HG02798 (cell line): ENCODE measurements around the gene KRT17.
"Not testable (repeated sequence)": the region's sequence is repeated elsewhere in the genome, so short reads cannot be mapped to it uniquely, and the experiment has no call there.

Experiments used
- ATAC-seq: cut with Tn5 transposase; IDR thresholded peaks from one replicate; pipeline ENCODE4 v1.9.1; 2021; ENCODE audit warnings: mild to moderate bottlenecking; ENCODE audit not compliant: unreplicated experiment, poor library complexity

The KRT17 gene

DNA sequence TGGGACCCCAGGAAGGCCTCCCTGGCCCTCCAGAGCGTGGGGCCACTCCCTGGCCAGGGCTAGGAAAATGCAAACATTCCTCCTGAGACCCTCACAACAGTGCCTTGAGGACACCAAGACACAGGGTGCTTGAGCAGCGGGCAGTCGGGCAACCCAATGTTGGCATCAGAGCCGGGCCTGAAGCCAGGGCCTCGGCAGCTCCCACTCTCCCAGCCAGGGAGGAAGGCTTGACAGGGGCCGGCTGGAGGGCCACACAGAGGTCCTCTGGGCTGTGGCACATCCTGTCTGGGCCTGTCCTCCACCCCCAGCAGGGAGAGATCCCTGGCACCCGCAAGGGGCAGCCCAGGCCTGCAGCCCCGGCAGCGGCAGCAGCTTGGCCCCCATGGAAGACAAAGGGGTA is 12.3 kb upstream of the KRT17 start:
- ATAC-seq, result no peak

DNA sequence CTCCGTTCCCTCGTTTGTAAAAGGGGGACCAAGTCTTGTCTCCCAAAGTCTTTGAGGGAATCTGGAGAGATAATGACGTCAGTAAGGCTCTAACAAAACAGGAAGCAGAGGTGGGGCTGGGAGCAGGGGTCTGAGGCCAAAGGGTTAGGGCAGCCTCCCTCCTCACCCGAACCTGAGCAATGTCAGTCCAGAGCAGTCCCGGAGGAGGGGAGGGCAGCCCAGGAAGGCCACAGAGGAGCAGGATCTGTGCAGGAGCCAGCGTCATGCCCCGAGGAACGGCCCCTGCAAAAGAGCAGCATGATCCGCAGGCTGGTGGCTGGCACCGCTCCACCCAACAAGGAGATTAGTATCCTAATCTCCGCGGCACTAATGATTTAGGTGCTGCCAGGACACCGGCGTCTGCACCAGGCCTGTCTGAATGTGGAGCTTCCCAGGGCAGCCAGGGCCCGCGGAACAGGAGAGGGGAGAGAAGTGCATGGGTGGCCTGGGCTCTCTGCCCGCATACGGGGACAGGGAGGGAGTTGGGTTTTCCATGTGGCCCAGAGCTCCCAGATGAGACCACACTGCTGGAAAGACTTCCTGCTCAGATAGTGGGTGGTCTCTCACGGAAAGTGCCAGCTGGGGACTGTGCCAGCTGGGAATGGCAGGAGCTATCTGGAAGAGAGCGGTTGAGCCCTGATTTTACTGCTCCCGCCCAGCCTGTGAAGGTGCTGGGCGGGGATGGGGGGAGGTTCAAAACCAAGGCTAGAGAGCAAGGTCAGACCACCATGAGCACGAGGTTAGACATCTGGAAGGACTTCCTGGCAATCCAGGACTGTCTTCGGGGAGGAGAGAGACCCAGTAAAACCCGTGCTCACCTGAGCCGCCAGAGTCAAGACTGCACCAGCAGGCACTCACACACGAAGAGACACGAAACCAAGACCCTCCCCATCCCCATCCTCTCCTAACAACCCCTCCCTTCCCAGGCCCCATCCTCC is 11.0 kb upstream of the KRT17 start:
- ATAC-seq, result no peak

DNA sequence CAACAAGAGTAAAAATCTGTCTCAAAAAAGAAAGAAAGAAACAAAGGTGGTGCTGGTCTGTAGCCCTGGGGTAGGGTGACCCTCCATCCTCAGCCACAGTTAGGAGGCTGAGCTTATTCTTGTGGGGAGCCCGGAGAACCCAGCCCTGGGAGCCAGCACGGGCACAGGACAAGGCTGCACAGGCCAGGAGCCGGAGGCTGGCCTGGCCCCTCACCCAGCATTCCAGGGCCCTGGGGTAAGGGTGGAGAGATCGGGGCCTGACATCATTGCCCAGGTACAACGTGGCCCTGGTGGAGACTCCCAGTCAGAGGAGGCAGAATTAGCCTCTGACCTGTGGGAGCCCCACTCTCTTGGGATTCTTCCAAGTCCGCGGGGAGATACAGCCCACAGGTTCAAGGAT is 10.3 kb upstream of the KRT17 start:
- ATAC-seq, result no peak

DNA sequence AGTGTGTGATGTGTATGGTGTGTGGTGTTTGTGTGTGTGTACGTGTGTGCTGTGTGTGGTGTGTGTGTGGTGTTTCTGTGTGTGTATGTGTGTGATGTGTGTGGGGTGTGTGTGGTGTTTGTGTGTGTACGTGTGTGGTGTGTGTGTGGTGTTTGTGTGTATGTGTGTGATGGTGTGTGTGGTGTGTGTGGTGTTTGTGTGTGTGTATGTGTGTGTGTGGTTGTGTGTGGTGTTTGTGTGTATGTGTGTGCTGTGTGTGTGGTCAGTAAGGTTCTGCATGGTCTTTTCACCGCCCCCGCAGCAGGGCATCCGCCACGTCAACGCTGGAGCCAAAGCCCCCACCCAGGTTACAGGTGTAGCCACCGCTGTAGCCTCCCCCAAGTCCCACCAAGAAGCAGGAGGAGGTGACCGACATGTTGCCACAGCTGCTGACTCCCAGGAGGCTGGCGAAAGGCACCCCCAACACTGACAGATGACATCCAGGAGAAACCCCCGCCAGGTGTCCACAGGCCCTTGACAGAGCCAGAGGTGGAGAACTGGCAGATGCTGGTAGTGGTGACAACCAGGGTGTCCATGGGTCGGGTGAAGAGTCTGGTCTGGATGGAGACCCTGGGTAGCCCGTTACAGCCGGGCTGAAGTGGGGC is 9.3 kb upstream of the KRT17 start:
- ATAC-seq, result no peak

DNA sequence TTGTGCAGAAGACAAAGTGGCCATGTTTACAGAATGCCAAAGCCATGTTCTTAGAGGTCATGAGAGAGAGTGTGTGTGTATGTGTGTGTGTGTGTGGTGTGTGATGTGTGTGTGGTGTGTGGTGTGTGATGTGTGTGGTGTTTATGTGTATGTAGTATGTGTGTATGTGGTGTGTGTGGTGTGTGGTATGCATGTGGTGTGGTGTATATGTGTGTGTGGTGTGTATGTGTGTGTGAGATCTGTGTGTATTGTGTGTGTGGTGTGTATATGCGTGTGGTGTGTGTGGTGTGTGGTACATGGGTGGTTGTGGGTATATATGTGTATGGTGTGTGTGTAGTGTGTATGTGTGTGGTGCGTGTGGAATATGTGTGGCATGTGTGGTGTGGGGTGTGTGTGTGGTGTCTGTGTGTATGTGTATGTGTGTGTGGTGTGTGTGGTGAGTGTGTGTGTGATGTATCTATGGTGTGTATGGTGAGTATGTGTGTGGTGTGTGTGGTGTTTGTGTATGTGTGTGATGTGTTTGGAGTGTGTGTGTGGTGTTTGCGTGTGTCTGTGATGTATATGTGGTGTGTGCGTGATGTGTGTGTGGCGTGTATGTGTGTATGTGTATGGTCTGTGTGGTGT is 8.2 kb upstream of the KRT17 start:
- no peak for ATAC-seq

DNA sequence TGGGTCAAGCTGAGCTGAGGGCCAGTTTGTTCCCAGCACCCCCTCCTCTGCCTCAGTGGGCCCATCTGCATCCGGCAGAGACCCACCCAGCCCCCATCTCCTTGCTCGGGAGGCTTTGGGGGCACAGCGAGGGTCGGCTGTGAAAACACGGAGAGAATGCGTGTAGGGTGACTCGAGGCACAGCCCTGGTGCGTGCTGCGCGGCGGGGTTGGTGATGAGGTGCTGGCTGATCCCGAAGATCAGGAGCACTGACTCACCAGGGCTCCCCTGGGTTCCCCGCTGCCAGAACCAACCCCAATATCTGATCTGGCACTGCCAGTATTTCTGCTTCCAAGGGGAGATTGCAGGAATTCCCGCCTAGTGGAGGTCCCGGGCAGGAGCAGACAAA is 7.5 kb upstream of the KRT17 start:
- no peak for ATAC-seq

DNA sequence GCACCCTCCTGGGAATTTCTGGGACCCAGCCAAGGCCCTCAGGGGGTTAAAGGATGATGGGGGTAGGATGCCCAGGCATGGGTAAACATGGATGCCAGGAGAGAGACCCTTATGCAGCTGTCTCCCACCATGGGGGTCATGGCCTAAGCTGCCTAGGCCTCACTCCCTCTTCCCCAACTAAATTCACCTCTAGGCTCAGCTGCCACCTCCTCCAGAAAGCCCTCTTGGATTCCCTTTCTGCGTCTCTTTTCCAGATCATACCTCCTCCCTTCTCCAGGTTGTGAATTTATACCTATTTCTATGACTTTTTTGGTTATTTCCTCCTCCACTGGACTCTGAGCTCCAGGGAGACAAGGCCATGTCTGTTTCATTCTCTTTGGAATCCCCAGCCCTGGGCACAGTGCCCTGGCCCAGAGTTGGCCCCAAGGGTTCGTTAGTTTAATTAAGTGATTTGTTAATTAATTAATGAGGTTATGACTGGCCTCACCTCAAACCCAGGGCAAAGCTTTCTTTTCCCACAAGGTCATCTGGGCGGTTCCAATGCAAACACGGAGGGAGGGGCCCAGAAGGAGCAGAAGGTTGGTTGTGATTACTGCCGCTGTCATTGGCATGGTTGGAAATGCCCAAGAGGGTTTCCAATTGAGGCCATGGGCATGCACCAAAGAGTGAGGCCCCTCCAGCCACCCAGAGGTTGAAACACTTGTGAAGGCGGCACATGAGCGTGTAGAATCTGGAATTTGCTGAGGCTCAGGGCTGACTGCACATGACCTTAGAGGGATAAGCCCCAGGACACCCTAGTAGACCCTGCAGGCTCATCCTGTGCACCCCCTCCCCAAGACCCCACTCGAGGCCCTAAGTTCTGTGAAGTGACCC is 6.9 kb upstream of the KRT17 start:
- no peak for ATAC-seq

DNA sequence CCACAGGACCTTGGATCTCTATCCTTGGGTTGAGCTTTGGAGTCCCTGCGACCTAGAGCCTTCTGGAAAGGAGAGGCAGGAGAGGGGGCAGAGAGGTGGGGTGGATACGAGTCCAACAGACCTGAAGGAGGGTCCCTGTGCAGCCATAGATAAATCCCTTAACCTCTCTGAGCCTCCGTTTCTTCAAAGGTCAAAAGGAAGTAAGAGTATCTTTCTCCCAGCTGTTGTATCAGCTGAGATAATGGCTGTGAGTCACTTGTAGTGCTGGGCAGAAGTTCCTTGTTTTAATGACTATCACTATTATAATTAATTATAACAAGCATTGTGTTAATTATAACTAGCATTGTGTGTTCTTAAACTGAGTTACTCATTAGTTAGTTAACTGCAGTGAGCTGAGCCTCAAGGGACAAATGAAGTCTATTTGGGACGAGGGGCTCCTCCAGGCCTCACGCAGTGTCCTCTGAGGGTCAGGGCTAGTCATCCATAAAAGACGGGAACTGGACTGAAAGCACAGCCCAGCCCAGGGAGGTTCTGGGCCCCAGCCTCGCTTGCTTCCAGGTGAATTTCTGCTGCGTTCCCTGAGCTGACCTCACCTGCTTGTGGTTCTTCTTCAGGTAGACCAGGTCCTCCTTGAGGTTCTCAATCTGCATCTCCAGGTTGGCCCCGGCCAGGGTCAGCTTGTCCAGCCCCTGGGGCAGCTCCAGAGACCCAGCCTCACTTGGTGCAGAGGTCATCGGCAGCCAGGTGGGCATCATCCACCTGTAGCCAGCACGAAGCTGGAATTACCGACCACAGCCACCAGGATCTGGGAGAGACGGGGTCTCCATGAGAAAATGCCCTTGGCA is 5.7 kb upstream of the KRT17 start:
- no peak for ATAC-seq

DNA sequence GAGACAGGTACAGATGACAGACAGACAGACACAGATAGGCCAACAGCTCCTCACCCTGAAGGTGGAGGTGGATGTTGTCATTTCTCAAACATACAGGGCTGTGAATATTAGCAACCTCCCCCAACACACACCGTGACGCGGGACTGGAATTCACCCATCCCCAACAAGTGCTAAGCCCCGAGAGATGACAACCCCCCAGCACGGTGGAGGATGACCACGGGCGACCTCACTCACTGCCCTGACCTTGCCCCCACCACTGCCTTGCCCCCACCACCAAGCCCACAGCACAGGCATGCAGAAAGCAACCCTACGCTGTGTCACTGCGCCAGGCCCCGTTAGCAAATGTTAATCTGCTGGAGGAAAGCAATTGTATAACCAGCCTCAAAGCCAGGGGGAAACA is 4.9 kb upstream of the KRT17 start:
- ATAC-seq, result no peak

DNA sequence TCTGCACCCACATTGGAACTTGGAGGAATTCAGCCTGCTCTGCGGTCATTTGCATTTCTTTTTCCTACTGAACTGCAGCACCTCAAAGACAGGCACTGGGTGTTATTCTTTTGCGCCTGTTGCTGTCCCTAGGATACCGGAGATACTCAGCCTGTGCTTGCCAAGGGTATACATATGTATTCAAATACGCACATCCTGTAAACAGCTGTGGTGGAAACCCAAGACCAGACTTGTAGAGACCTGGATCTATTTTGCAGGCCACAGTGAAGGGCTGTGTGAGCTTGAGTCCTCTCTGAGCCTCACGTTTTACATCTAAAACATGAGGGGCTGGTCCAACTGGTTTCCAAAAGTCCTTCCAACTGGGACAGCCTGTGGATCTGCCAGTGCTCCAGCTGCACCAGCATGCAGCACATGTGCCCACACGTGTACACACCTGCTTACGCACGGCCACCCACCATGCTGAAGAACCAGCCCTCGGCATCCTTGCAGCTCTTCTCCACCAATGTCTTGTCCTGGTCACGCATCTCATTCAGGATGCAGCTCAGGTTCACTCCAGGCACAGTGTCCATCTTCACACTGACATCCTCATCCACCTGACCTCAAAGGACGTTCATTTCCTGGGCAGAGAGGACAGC is 4.4 kb upstream of the KRT17 start:
- not testable (repeated sequence) for ATAC-seq

DNA sequence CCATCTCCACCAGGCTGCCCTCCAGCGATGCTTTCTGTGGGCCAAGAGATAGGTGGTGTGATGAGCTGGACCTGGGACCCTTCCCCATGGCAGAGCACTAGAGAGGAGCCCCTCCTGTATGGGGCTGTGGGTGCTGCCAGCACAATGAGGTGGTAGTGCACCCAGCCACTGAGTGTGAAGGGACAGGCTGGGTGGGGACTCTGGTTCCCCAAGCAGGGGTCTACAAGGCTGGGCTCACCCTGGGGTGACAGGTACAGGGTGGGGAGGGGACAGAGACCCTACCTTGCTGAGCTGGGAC is 3.6 kb upstream of the KRT17 start:
- ATAC-seq, result not testable (repeated sequence)

DNA sequence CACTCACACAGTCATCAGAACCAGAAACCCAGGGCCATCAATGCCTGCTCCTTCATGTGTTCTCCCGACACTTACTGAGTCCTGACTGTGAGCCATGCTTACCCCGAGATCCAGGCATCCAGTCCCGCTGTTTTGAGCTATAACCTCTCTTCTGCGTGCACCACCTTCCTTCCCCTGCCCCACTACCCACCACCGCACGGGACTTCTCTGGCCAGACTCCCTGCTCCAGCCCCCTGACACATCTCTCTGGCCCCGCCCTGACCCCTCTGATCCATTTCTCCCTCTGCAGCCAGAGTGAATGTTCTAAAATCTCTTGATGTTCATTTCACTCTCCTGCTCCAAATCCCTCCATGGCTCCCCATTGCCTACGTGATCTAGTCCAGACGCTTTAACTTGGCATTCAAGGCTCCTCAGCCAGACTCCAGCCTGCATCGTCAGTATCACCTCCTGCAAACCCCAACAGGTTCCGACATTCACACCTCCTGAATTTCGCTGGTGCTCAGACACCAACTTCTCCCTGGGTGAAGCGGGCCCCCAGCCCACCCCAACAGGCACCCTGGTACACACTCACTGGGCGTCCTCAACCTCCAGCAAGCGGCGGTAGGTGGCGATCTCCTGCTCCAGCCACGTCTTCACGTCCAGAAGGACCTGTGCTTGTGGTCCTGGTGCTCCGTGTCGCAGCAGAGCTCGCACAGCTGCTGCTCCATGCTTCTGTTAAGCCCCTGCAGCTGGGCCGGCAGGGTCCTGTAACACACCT is 3.1 kb upstream of the KRT17 start:
- ATAC-seq, result no peak

DNA sequence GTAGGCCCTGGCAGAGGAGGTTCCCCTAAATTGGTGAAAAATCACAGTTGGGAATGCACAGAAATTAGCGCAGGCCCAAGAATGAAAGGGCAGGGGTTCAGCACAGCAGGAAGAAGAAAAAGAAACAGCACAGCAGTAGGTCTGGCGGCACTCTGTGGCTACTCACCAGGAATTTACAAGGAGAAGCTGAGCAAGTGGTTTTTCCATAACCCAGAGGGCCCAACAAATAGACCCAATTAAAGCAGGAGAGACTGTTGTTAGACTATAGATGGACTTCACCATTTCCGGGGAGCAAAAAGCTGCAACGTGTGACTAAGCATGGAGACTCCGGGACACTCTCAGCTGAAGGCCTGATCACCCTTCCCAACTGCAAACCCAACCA is 2.5 kb upstream of the KRT17 start:
- ATAC-seq, result not testable (repeated sequence)

DNA sequence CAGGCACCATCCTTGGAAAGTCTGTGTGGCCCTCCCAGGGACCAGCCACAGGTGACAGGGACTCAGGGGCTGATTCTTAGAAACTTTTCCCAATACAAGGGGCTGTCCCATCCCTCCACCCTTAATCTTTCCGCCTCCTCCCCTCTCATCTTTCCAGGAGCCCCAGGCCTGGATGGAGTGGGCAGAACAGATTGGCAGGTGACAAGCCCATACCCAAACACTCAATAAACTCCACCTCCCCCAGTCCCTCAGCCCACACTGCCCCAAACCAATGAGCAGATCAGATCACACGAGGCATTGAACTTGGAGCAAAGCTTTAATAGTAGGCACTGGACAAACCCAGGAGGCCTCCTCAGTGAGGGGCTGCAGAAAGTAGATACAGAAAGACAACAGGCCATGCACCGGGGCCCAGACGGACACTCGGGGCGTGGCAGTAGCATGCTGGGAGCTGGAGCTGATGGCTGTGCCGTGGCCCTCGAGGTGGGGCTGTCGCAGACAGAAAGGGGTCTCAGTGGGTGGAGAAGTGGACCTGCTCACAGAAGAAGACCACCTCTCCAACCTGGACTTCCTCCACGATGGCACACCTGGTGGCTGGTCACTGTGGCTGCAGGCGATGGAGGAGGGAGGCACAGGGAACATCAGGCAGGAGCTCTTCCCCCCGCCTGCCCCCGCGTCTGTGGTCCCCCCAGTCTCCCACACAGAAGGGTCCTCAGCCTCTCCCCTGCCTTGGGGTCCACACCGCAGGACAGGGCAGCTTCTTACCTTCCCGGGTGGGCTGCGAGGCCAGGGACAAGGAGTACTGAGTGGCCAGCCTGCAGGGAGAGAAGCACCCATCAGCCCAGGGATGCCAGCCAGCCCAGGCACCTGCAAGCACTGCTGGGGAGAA is 1.9 kb upstream of the KRT17 start:
- ATAC-seq, result not testable (repeated sequence)

DNA sequence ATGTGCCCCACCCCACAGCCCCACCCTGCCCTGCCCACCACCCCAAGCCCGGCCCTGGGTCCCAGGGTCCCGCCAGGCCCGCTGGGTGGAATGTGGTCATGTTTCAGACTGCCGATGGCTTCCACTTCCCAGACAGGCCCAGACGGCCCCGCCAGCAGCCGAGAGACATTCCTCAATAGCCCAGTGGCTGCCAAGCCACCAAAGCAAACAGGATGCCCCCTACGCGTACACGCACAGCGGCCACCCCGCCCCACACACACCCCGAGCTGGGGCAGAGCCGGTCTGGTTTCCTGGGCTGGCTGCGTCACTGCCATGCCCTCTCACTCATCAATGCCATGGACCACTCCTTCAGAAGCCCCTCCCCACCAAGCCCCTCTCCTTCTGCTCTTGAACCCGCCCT is 1.2 kb upstream of the KRT17 start:
- no peak for ATAC-seq

DNA sequence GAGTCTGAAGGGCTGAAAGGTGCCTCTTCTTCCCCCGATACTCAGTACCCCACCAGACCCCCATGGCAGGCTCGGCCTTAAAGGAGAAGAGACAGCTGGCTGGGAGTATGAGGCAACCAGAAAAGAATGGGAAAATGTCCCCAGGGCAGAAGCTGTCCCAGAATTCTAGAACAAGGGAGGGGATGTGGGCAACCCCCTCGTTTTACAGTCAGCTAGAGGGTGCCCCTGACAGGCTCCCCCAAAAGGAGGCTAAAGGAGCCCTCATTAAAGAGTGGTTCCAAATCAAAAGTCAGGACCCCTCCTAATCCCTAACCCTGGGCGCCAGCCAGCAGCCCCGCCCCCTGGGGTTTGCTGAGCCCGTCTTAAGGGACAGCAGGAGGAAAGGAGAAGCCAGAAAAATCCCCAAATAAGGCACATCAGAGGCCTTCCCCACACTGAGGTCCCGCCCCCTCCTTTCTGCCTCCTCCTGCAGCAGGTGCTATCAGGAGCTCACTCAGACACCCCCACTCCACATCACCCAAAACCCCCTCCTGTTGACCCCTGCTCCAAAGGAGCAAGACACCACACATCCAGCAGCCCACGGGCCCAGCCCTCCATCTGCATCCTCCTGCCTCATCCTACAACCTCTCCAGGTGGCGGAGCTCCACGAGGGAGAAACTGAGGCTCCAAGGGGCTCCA is 1.1 kb downstream of the KRT17 start:
- ATAC-seq, result not testable (repeated sequence)
